Gastrocnemius medialis (tissue), 4 donors: ENCODE measurements around the gene MTA1. TPM values are rescaled to one million over a fixed set of nuclear protein-coding genes. Genes with fewer than 3 reads are reported as not detected.

ENCODE experiments used
- ATAC-seq, 2 donors: fragments of 150-250 bp; one replicate each; pipeline ENCODE4 v1.9.1; 2016
- DNase-seq, 2 donors: peaks; one replicate each; pipeline ENCODE4 v3.0.0-alpha.2; 2019
- H3K27ac ChIP-seq, 4 donors: fragments of 200-600 bp; sonication (generic); 1 replicate in 1 of 4; 2 replicates in 3 of 4; pipeline ENCODE4 v1.5.1; 2016 to 2018; ENCODE audit warnings: mild to moderate bottlenecking in 2 of 4, moderate library complexity in 1 of 4
- H3K27me3 ChIP-seq, 3 donors: fragments of 200-600 bp; sonication (generic) in 2 of 3; 1 replicate in 1 of 3; 2 replicates in 2 of 3; pipeline versions ENCODE4 v1.5.1 to v1.6.0; 2016 to 2019; ENCODE audit warnings: mild to moderate bottlenecking in 1 of 3, moderate library complexity in 1 of 3
- H3K36me3 ChIP-seq, 2 donors: fragments of 200-600 bp; sonication (generic) in 1 of 2; one replicate each; pipeline ENCODE4 v1.5.1; 2017 to 2018
- H3K4me1 ChIP-seq, 2 donors: fragments of 200-600 bp; sonication (generic) in 1 of 2; one replicate each; pipeline ENCODE4 v1.5.1; 2016 to 2017; ENCODE audit warnings: mild to moderate bottlenecking in 2 of 2
- H3K4me3 ChIP-seq, 4 donors: fragments of 200-600 bp; sonication (generic) in 3 of 4; 1 replicate in 1 of 4; 2 replicates in 3 of 4; pipeline ENCODE4 v1.5.1; 2016 to 2019; ENCODE audit warnings: mild to moderate bottlenecking in 2 of 4
- H3K9me3 ChIP-seq, 3 donors: fragments of 200-600 bp; sonication (generic) in 2 of 3; 1 replicate in 1 of 3; 2 replicates in 2 of 3; pipeline ENCODE4 v1.5.1; 2016 to 2019
- POLR2A ChIP-seq, 2 donors: fragments of 450-650 bp; IDR thresholded peaks; one replicate each; pipeline ENCODE4 v1.6.1; 2017; ENCODE audit warnings: antibody characterized with exemption in 2 of 2, mild to moderate bottlenecking in 2 of 2, moderate library complexity in 2 of 2
- in situ Hi-C, 4 donors: fragments of 200-750 bp; cut with MboI; loops; one replicate each; pipeline versions ENCODE4 v1.15.0 to v1.8.0; 2017; ENCODE audit warnings: low sequenced_read_pairs in 4 of 4
- intact Hi-C: fragments of 100-400 bp; cut with DNase I; formaldehyde crosslinking; loops from one replicate; pipeline ENCODE4 v1.15.1; 2023; ENCODE audit warnings: low total_unique reads
- total RNA-seq, 4 donors: library from RNA; depleted of rRNA; stranded (reverse); fragments of >200 nt; gene quantifications; one replicate each; pipeline versions ENCODE4 v1.1.0 to v1.2.3, GENCODE V29; 2016
- TF ChIP-seq, protein P1 (sequence below), 5 experiments: fragments of 450-650 bp in 3 of 5; fragments of 200-600 bp in 2 of 5; sonication (generic) in 2 of 5; IDR thresholded peaks in 4 of 5; conservative IDR thresholded peaks in 1 of 5; 1 replicate in 4 of 5; 2 replicates in 1 of 5; pipeline ENCODE4 v1.5.1; 2016 to 2019; ENCODE audit warnings: antibody characterized with exemption in 5 of 5, mild to moderate bottlenecking in 3 of 5, moderate library complexity in 3 of 5

The MTA1 gene
- total RNA-seq, 4 donors from 2014 or later = 18.2 to 30.8 (median 28.2) TPM

DNA sequence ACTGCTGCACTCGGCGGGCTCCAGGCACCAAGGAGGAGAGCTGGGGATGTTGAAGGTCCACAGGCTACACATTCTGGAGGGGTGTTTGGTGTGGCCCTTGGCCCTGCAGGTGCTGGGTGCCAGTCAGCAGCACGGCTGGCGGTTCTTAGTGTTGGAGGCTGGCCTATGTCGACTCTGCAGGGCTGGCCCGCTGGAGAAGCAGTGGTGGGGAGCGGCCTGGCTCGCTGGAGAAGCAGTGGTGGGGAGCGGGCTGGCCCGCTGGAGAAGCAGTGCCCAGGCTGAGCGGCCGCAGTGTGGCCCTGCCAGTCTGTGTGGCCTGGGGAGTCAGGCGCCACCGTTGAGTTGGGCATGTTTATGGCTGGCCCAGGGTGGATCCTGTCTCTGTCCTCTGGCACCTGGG, 27.3 kb downstream of the MTA1 start:
- Histone ChIP-seq H3K4me3 (no peak overlapping the region), H3K36me3 (peaks cover 0 to 9% of the 10 kb centered on the region in 2 donors), H3K4me1 (peaks cover 2 to 9% of the 10 kb centered on the region in 2 donors), H3K9me3 (no peaks in the 10 kb centered on the region), H3K27ac (no peak overlapping the region), H3K27me3 (no peaks in the 10 kb centered on the region)
- no peak for DNase-seq
- TF ChIP-seq, protein P1, sequence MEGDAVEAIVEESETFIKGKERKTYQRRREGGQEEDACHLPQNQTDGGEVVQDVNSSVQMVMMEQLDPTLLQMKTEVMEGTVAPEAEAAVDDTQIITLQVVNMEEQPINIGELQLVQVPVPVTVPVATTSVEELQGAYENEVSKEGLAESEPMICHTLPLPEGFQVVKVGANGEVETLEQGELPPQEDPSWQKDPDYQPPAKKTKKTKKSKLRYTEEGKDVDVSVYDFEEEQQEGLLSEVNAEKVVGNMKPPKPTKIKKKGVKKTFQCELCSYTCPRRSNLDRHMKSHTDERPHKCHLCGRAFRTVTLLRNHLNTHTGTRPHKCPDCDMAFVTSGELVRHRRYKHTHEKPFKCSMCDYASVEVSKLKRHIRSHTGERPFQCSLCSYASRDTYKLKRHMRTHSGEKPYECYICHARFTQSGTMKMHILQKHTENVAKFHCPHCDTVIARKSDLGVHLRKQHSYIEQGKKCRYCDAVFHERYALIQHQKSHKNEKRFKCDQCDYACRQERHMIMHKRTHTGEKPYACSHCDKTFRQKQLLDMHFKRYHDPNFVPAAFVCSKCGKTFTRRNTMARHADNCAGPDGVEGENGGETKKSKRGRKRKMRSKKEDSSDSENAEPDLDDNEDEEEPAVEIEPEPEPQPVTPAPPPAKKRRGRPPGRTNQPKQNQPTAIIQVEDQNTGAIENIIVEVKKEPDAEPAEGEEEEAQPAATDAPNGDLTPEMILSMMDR (IDR thresholded peaks at IDR 0.05 in 4 of 5, conservative IDR thresholded peaks at IDR 0.05 in 1 of 5) = no peak
- TF ChIP-seq POLR2A (IDR thresholded peaks at IDR 0.05) = no peak
- ATAC-seq = no peak
- in situ Hi-C loops = no loop called here
- intact Hi-C loops = no loop called here

DNA sequence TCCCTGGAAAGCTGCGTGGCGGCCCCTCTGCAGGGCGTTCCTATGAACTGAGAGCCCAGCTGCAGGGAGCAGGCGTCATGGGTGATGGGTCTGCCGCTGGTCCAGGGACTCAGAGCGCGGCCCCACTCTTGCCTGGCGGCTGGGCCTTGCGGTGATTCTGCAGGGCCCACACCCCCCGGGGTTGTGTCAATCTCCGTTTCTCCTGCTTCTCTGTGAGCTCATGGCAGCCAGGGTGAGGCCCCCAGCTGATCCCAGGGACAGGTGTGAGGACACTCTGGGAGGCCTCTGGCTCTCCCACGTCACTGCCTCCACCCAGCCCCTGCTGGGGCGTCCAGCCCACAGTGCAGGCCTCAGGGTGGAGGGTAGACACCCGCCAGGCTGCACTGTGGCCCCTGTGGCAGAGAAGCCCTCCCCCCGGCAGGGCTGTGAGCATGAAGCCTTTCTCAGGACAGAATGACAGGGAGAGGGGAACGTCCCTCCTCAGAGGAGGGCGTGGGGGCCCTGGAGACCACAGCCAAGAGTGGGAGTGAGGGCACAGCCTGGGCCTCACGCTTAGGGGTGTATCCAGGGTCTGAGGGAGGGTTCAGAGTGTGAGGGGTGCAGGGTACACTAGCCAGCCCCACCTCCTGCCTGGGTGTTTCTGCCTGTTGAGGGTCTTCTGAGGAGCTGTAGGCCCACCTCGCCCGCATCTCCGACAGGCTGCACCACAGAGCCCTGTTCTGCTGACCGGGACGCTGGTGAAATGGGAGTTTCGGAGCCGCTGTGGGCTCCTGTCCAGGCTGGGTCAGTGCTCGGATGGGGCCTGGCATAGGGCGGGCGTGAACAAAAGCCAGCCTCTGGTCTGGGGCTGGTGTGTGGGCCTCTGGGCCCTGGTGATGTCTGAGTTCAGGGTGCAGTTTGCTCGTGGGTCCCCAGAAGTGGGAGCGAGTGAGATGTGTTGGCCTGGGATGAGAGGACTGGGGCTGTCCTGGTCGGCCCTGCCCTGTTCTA, 28.3 kb downstream of the MTA1 start:
- TF ChIP-seq, protein P1 (IDR thresholded peaks at IDR 0.05 in 4 of 5, conservative IDR thresholded peaks at IDR 0.05 in 1 of 5) = no peak
- TF ChIP-seq POLR2A (IDR thresholded peaks at IDR 0.05) = no peak
- intact Hi-C loops (loop anchor here (1.0 to 2.0 kb wide), 3 partner anchors 43 to 80 kb away; partner anchors contain the start of gene TEDC1), in situ Hi-C loops (no loop called here)
- Histone ChIP-seq H3K4me3 (no peak overlapping the region), H3K27me3 (no peaks in the 10 kb centered on the region), H3K36me3 (peaks cover 0 to 13% of the 10 kb centered on the region in 2 donors), H3K27ac (no peak overlapping the region), H3K9me3 (no peaks in the 10 kb centered on the region), H3K4me1 (peaks cover 2 to 9% of the 10 kb centered on the region in 2 donors)
- DNase-seq = no peak
- peak in 1 of 2 donors; percentile 26 for ATAC-seq

- intact Hi-C loops = loop anchor here (1.0 to 2.0 kb wide), 3 partner anchors 43 to 80 kb away; partner anchors contain the start of gene TEDC1
- no peak overlapping the region for H3K27ac ChIP-seq
- ATAC-seq (peak; percentile 89 to 90), DNase-seq (peak; percentile 41 to 58)
- in situ Hi-C loops = no loop called here
- no peaks in the 10 kb centered on the region for H3K9me3 ChIP-seq
- H3K27me3 ChIP-seq = no peaks in the 10 kb centered on the region
- TF ChIP-seq, protein P1 (IDR thresholded peaks at IDR 0.05 in 4 of 5, conservative IDR thresholded peaks at IDR 0.05 in 1 of 5) = peak; percentile 69 to 94 (median 90)
- TF ChIP-seq POLR2A (IDR thresholded peaks at IDR 0.05) = no peak
- H3K36me3 ChIP-seq = peaks cover 0 to 15% of the 10 kb centered on the region in 2 donors
- H3K4me1 ChIP-seq = peaks cover 2 to 9% of the 10 kb centered on the region in 2 donors
- H3K4me3 ChIP-seq = no peak overlapping the region
Observed at GRCh38 chr14:105448706-105449111, 29.1 kb downstream of the MTA1 start.

DNA sequence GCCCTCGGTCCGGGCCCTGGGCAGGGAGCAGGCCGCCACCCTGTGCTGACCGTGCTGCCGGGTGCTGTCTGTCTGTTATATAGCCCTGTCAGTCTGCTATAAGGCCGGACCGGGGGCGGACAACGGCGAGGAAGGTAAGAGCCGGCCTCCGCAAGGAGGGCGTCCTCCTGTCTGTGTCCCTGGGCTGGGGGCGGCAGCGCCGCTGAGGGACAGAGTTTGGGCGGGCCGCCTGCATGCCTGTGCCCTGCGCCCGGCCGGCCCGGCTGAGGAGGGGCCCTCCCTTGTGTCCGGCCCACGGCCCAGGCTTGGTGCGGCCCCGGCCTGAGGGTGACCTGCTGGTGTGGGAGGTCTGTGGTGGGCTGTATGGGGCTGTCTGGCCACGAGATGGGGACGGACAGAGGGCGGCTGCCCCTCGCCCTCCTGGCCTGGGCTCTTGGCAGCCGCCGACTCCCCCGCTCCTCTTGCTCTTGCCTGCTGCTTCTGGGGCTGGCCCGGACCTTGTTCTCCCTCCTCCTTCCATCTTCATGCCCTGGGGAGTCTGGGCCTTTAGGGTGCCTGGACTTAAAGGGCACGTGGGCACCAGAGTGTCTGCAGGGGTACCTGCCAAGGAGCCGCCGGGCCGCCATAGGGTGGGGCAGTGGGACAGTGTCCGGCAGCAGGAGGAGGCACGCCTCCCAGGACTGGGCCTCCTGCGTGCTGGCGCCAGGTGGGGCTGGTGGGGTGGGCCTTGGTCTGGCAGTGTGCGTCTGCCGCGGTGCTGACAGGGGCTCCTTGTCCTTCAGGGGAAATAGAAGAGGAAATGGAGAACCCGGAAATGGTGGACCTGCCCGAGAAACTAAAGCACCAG, 29.9 kb downstream of the MTA1 start:
- Histone ChIP-seq H3K4me3 (no peak overlapping the region), H3K9me3 (no peaks in the 10 kb centered on the region), H3K36me3 (peaks cover 0 to 23% of the 10 kb centered on the region in 2 donors), H3K4me1 (peaks cover 2 to 9% of the 10 kb centered on the region in 2 donors), H3K27ac (no peak overlapping the region), H3K27me3 (no peaks in the 10 kb centered on the region)
- DNase-seq (no peak), ATAC-seq (no peak)
- intact Hi-C loops (loop anchor here (2.0 kb wide), 1 partner anchor 79 kb away; no protein-coding TSS in a partner anchor), in situ Hi-C loops (no loop called here)
- TF ChIP-seq, protein P1 (IDR thresholded peaks at IDR 0.05 in 4 of 5, conservative IDR thresholded peaks at IDR 0.05 in 1 of 5) = no peak
- TF ChIP-seq POLR2A (IDR thresholded peaks at IDR 0.05) = no peak
